GM23338 (cell line): Measurements from ENCODE around the gene PREP. TPM values are rescaled to one million over a fixed set of nuclear protein-coding genes. Genes with fewer than 3 reads are reported as not detected.

Experiments
- ATAC-seq: fragments of 200-7000 bp; cut with Tn5 transposase; 3 replicates; pipeline ENCODE4 v1.9.1; 2020
- DNase-seq: peaks from one replicate; pipeline ENCODE4 v3.0.0-alpha.2; 2015; ENCODE audit warnings: low spot score
- H2AFZ ChIP-seq: fragments of 200-600 bp; sonication (generic); 2 replicates; pipeline ENCODE4 v1.8.0; 2016; ENCODE audit warnings: antibody characterized with exemption, mild to moderate bottlenecking, moderate library complexity
- H3F3A ChIP-seq: fragments of 200-600 bp; sonication (generic); replicated peaks from 2 replicates; pipeline ENCODE4 v1.8.0; 2017; ENCODE audit warnings: antibody characterized with exemption, mixed run types, low read depth
- H3K27ac ChIP-seq: fragments of 200-600 bp; sonication (generic); 2 replicates; pipeline ENCODE4 v1.6.1; 2016; ENCODE audit warnings: low read depth
- H3K27me3 ChIP-seq: fragments of 200-600 bp; sonication (generic); 2 replicates; pipeline ENCODE4 v1.8.0; 2016; ENCODE audit warnings: mild to moderate bottlenecking, mixed run types, moderate library complexity; ENCODE audit not compliant: insufficient read depth
- H3K36me3 ChIP-seq: fragments of 200-600 bp; sonication (generic); 2 replicates; pipeline ENCODE4 v1.8.0; 2016; ENCODE audit warnings: mild to moderate bottlenecking; ENCODE audit not compliant: insufficient read depth
- H3K4me1 ChIP-seq: fragments of 200-600 bp; sonication (generic); 2 replicates; pipeline ENCODE4 v1.8.0; 2016; ENCODE audit warnings: mild to moderate bottlenecking, moderate library complexity; ENCODE audit not compliant: insufficient read depth
- H3K4me2 ChIP-seq: fragments of 200-600 bp; sonication (generic); 2 replicates; pipeline ENCODE4 v1.7.1; 2017; ENCODE audit warnings: mixed run types
- H3K4me3 ChIP-seq: fragments of 200-600 bp; sonication (generic); 2 replicates; pipeline ENCODE4 v1.6.1; 2016; ENCODE audit warnings: mixed run types
- H3K79me2 ChIP-seq: fragments of 200-600 bp; sonication (generic); replicated peaks from 2 replicates; pipeline ENCODE4 v1.8.0; 2017; ENCODE audit warnings: mild to moderate bottlenecking; ENCODE audit not compliant: insufficient read depth
- H3K9me2 ChIP-seq: fragments of 200-600 bp; sonication (generic); 2 replicates; pipeline ENCODE4 v1.8.0; 2017; ENCODE audit not compliant: insufficient read depth
- H4K20me1 ChIP-seq: fragments of 200-600 bp; sonication (generic); replicated peaks from 2 replicates; pipeline ENCODE4 v1.8.0; 2017; ENCODE audit warnings: mild to moderate bottlenecking; ENCODE audit not compliant: insufficient read depth
- H3K27ac Mint-ChIP-seq: 2 replicates; pipeline ENCODE4 v1.8.0; 2020; ENCODE audit warnings: inconsistent platforms, mild to moderate bottlenecking, moderate library complexity, mixed read lengths
- H3K27me3 Mint-ChIP-seq: 3 replicates; pipeline ENCODE4 v1.8.0; 2022; ENCODE audit warnings: low read depth, mild to moderate bottlenecking, moderate library complexity, mixed read lengths, inconsistent platforms; ENCODE audit not compliant: insufficient read depth, poor library complexity
- H3K36me3 Mint-ChIP-seq: 3 replicates; pipeline ENCODE4 v1.8.0; 2021; ENCODE audit warnings: low read depth, mild to moderate bottlenecking, inconsistent platforms, moderate library complexity, mixed read lengths
- H3K4me1 Mint-ChIP-seq: 3 replicates; pipeline ENCODE4 v1.8.0; 2020; ENCODE audit warnings: mild to moderate bottlenecking, inconsistent platforms, mixed read lengths
- H3K4me3 Mint-ChIP-seq: 3 replicates; pipeline ENCODE4 v1.8.0; 2021; ENCODE audit warnings: moderate library complexity, mild to moderate bottlenecking, inconsistent platforms, mixed read lengths
- H3K9me3 Mint-ChIP-seq: 3 replicates; pipeline ENCODE4 v1.8.0; 2020; ENCODE audit warnings: moderate library complexity, mild to moderate bottlenecking, inconsistent platforms, mixed read lengths
- CREB1 ChIP-seq: fragments of 250-450 bp; sonication (Bioruptor Pico); IDR thresholded peaks from 2 replicates; pipeline ENCODE4 v1.5.0; 2020; ENCODE audit warnings: low read depth, mild to moderate bottlenecking, moderate library complexity
- CTCF ChIP-seq, 2 experiments: fragments of 200-600 bp in 1 of 2; sonication (generic) in 1 of 2; conservative IDR thresholded peaks; 2 replicates each; pipeline versions ENCODE4 v1.5.1 to v1.6.1; 2016 to 2017; ENCODE audit warnings: antibody characterized with exemption in 2 of 2, low read depth in 2 of 2, mild to moderate bottlenecking in 2 of 2, moderate library complexity in 1 of 2
- EZH2 ChIP-seq: fragments of 200-600 bp; sonication (generic); IDR thresholded peaks from one replicate; pipeline ENCODE4 v1.8.0; 2017; ENCODE audit warnings: antibody characterized with exemption, mild to moderate bottlenecking, low read depth; ENCODE audit not compliant: unreplicated experiment
- EZH2phosphoT487 ChIP-seq: fragments of 200-600 bp; sonication (generic); IDR thresholded peaks from one replicate; pipeline ENCODE4 v1.8.1; 2018; ENCODE audit warnings: antibody characterized with exemption; ENCODE audit not compliant: unreplicated experiment
- JUNB ChIP-seq: IDR thresholded peaks from one replicate; pipeline ENCODE4 v1.6.1; 2016; ENCODE audit warnings: antibody characterized with exemption; ENCODE audit not compliant: unreplicated experiment
- REST ChIP-seq: IDR thresholded peaks from one replicate; pipeline ENCODE4 v1.6.1; 2018; ENCODE audit warnings: antibody characterized with exemption; ENCODE audit not compliant: unreplicated experiment
- ZNF331 ChIP-seq: fragments of 250-450 bp; sonication (Bioruptor Pico); IDR thresholded peaks from 2 replicates; pipeline ENCODE4 v1.5.0; 2020; ENCODE audit warnings: low read depth, mild to moderate bottlenecking, moderate library complexity
- ZNF462 ChIP-seq: fragments of 250-450 bp; sonication (Bioruptor Pico); IDR thresholded peaks from 2 replicates; pipeline ENCODE4 v1.5.0; 2020; ENCODE audit warnings: mild to moderate bottlenecking, moderate library complexity
- polyA plus RNA-seq: library from polyadenylated mRNA; unstranded; fragments of >200 nt; fragmentation: Nextera tagmentation; extraction: Ambion mirVana; gene quantifications from 2 replicates; pipeline ENCODE4 v1.2.1, GENCODE V29; 2016
- total RNA-seq: library from RNA; depleted of rRNA; stranded (reverse); fragments of >200 nt; shearing (Covaris generic); gene quantifications from 2 replicates; pipeline ENCODE4 v1.2.3, GENCODE V29; 2014

Gene PREP
- total and polyA plus RNA-seq, 2 experiments from 2014 or later: 28.5 to 52.7 TPM

- no peak for TF ChIP-seq ZNF462 (CRISPR knock-in tag)
- no peak for TF ChIP-seq REST
- no peak for TF ChIP-seq EZH2phosphoT487
- TF ChIP-seq ZNF331 (CRISPR knock-in tag): no peak
Measured at GRCh38 chr6:105449756-105450390, 47.0 kb upstream of the PREP start (continued).

- H3K4me2 ChIP-seq: no peak overlapping the region
- Mint-ChIP-seq H3K4me3 (no peak overlapping the region), H3K36me3 (no peaks in the 10 kb centered on the region; the same call in 2 of the 3 replicates), H3K27ac (no peak overlapping the region), H3K4me1 (no peaks in the 10 kb centered on the region), H3K27me3 (peaks cover 2% of the 10 kb centered on the region), H3K9me3 (no peaks in the 10 kb centered on the region; the same call in 2 of the 3 replicates)
- no peaks in the 10 kb centered on the region for H3K79me2 ChIP-seq
- no peaks in the 10 kb centered on the region for H4K20me1 ChIP-seq
- H3F3A ChIP-seq: no peaks in the 10 kb centered on the region
- no peak overlapping the region for H3K27ac ChIP-seq
- no peaks in the 10 kb centered on the region for H3K36me3 ChIP-seq
- ATAC-seq: no peak
- no peak overlapping the region for H3K4me3 ChIP-seq
- H3K9me2 ChIP-seq: 0 out of 2 replicates have a peak, but pooled peaks cover 4% of the 10 kb centered on the region
- DNase-seq: no peak
- TF ChIP-seq CTCF (conservative IDR thresholded peaks at IDR 0.05; ENCODE audit: low read depth in 2 of 2) (no peak), JUNB (no peak), EZH2phosphoT487 (no peak), EZH2 (no peak), ZNF331 (CRISPR knock-in tag) (no peak), CREB1 (CRISPR knock-in tag) (no peak)
- no peak overlapping the region for H2AFZ ChIP-seq
- no peaks in the 10 kb centered on the region for H3K4me1 ChIP-seq
- H3K27me3 ChIP-seq: no peaks in the 10 kb centered on the region
Measured at GRCh38 chr6:105445481-105445880, 42.6 kb upstream of the PREP start.
